ENCODE data around the gene STXBP5.

GRCh38 chr6:147298461-147298860 is 94.2 kb downstream of the STXBP5 start:
- TF ChIP-seq, protein P1, sequence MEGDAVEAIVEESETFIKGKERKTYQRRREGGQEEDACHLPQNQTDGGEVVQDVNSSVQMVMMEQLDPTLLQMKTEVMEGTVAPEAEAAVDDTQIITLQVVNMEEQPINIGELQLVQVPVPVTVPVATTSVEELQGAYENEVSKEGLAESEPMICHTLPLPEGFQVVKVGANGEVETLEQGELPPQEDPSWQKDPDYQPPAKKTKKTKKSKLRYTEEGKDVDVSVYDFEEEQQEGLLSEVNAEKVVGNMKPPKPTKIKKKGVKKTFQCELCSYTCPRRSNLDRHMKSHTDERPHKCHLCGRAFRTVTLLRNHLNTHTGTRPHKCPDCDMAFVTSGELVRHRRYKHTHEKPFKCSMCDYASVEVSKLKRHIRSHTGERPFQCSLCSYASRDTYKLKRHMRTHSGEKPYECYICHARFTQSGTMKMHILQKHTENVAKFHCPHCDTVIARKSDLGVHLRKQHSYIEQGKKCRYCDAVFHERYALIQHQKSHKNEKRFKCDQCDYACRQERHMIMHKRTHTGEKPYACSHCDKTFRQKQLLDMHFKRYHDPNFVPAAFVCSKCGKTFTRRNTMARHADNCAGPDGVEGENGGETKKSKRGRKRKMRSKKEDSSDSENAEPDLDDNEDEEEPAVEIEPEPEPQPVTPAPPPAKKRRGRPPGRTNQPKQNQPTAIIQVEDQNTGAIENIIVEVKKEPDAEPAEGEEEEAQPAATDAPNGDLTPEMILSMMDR (IDR thresholded peaks at IDR 0.05 in 4 of 5, conservative IDR thresholded peaks at IDR 0.05 in 1 of 5), result no peak
- TF ChIP-seq POLR2A (IDR thresholded peaks at IDR 0.05), result no peak
